Loucy (cell line): ENCODE measurements around the gene KIAA1549.

ENCODE experiments used
- EZH2phosphoT487 ChIP-seq: fragments of 200-600 bp; IDR thresholded peaks from 2 replicates; pipeline ENCODE4 v1.6.1; 2018; ENCODE audit warnings: antibody characterized with exemption, mild to moderate bottlenecking, moderate library complexity, borderline replicate concordance
- TF ChIP-seq, protein P1 (sequence below): fragments of 200-600 bp; sonication (generic); conservative IDR thresholded peaks from 2 replicates; pipeline ENCODE4 v1.5.1; 2014; ENCODE audit warnings: mild to moderate bottlenecking, antibody characterized with exemption, low read length

GRCh38 chr7:139022286-139022685 lies 41.1 kb upstream of the KIAA1549 start:
- TF ChIP-seq, protein P1, sequence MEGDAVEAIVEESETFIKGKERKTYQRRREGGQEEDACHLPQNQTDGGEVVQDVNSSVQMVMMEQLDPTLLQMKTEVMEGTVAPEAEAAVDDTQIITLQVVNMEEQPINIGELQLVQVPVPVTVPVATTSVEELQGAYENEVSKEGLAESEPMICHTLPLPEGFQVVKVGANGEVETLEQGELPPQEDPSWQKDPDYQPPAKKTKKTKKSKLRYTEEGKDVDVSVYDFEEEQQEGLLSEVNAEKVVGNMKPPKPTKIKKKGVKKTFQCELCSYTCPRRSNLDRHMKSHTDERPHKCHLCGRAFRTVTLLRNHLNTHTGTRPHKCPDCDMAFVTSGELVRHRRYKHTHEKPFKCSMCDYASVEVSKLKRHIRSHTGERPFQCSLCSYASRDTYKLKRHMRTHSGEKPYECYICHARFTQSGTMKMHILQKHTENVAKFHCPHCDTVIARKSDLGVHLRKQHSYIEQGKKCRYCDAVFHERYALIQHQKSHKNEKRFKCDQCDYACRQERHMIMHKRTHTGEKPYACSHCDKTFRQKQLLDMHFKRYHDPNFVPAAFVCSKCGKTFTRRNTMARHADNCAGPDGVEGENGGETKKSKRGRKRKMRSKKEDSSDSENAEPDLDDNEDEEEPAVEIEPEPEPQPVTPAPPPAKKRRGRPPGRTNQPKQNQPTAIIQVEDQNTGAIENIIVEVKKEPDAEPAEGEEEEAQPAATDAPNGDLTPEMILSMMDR, result no peak
- TF ChIP-seq EZH2phosphoT487, result no peak
